Neural cell (in vitro differentiated cells): ENCODE measurements around the gene DISP2.

ENCODE experiments used
- EP300 ChIP-seq: fragments of 450-650 bp; conservative IDR thresholded peaks from 2 replicates; pipeline ENCODE4 v1.6.1; 2014; ENCODE audit warnings: antibody characterized with exemption, mild to moderate bottlenecking, moderate library complexity; ENCODE audit not compliant: poor library complexity, severe bottlenecking
- SMC3 ChIP-seq: fragments of 450-650 bp; conservative IDR thresholded peaks from 2 replicates; pipeline ENCODE4 v1.6.1; 2014; ENCODE audit warnings: antibody characterized with exemption, mild to moderate bottlenecking, moderate library complexity; ENCODE audit not compliant: poor library complexity
- TF ChIP-seq, protein P1 (sequence below): fragments of 450-650 bp; IDR thresholded peaks from 2 replicates; pipeline ENCODE4 v1.5.1; 2014; ENCODE audit warnings: antibody characterized with exemption, mild to moderate bottlenecking, moderate library complexity; ENCODE audit not compliant: poor library complexity, severe bottlenecking

DNA sequence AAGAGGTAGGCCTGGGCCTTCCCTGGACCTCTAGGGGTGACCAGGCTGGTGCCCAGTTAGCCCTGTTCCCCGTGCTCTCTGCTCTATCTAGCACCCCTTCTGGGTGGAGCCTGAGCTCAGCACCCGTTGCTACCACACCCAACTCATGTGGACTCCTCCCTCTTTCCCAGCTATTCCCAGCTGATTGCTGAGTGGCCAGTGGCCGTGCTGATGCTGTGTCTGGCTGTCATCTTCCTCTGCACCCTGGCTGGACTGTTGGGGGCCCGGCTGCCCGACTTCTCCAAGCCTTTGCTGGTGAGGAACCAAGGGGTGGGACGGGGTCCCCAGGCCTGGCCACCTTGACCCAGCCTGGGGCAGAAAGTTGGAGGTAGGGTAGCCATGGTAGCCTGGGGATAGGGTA is 6.2 kb downstream of the DISP2 start:
- TF ChIP-seq EP300: no peak
- TF ChIP-seq, protein P1, sequence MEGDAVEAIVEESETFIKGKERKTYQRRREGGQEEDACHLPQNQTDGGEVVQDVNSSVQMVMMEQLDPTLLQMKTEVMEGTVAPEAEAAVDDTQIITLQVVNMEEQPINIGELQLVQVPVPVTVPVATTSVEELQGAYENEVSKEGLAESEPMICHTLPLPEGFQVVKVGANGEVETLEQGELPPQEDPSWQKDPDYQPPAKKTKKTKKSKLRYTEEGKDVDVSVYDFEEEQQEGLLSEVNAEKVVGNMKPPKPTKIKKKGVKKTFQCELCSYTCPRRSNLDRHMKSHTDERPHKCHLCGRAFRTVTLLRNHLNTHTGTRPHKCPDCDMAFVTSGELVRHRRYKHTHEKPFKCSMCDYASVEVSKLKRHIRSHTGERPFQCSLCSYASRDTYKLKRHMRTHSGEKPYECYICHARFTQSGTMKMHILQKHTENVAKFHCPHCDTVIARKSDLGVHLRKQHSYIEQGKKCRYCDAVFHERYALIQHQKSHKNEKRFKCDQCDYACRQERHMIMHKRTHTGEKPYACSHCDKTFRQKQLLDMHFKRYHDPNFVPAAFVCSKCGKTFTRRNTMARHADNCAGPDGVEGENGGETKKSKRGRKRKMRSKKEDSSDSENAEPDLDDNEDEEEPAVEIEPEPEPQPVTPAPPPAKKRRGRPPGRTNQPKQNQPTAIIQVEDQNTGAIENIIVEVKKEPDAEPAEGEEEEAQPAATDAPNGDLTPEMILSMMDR: no peak
- no peak for TF ChIP-seq SMC3
